Liver (tissue), 9 donors: ENCODE results near the gene PANK1. TPM values are rescaled to one million over a fixed set of nuclear protein-coding genes. Genes with fewer than 3 reads are reported as not detected.

Experiments used
- DNase-seq: peaks from one replicate; pipeline ENCODE4 v3.0.0-alpha.2; 2017; ENCODE audit warnings: low spot score
- H3K27ac ChIP-seq, 2 donors: one replicate each; pipeline ENCODE4 v1.7.0; 2013; ENCODE audit warnings: inconsistent platforms in 2 of 2, low read length in 2 of 2, control low read depth in 1 of 2, low read depth in 1 of 2, mild to moderate bottlenecking in 1 of 2
- H3K27me3 ChIP-seq, 4 donors: one replicate each; pipeline versions ENCODE4 v1.6.1 to v1.7.0; 2013; ENCODE audit warnings: low read length in 3 of 4, inconsistent platforms in 1 of 4, mild to moderate bottlenecking in 1 of 4, moderate library complexity in 1 of 4; ENCODE audit not compliant: control insufficient read depth in 4 of 4, insufficient read depth in 4 of 4
- H3K36me3 ChIP-seq, 4 donors: one replicate each; pipeline versions ENCODE4 v1.6.1 to v1.7.0; 2013; ENCODE audit warnings: low read length in 3 of 4, mild to moderate bottlenecking in 3 of 4, low read depth in 1 of 4, moderate library complexity in 1 of 4; ENCODE audit not compliant: control insufficient read depth in 4 of 4, insufficient read depth in 3 of 4
- H3K4me1 ChIP-seq, 4 donors: one replicate each; pipeline versions ENCODE4 v1.6.1 to v1.7.0; 2013; ENCODE audit warnings: low read length in 3 of 4, mild to moderate bottlenecking in 3 of 4, moderate library complexity in 1 of 4; ENCODE audit not compliant: control insufficient read depth in 4 of 4, insufficient read depth in 4 of 4
- H3K4me3 ChIP-seq, 3 donors: one replicate each; pipeline versions ENCODE4 v1.6.1 to v1.7.0; 2013; ENCODE audit warnings: low read length in 3 of 3, control low read depth in 1 of 3, low read depth in 1 of 3, mild to moderate bottlenecking in 1 of 3
- H3K9ac ChIP-seq, 2 donors: one replicate each; pipeline ENCODE4 v1.7.0; 2013; ENCODE audit warnings: low read length in 2 of 2, mild to moderate bottlenecking in 2 of 2, moderate library complexity in 2 of 2, control low read depth in 1 of 2, low read depth in 1 of 2
- H3K9me3 ChIP-seq, 4 donors: one replicate each; pipeline versions ENCODE4 v1.6.1 to v1.7.0; 2013; ENCODE audit warnings: low read length in 3 of 4; ENCODE audit not compliant: control insufficient read depth in 4 of 4
- CTCF ChIP-seq: fragments of 150-350 bp; IDR thresholded peaks from 2 replicates; pipeline ENCODE4 v1.5.1; 2017; ENCODE audit warnings: improper control_type of control experiment, low read depth, low read length; ENCODE audit not compliant: missing input control
- EGR1 ChIP-seq, 2 donors: IDR thresholded peaks; 2 replicates each; pipeline ENCODE4 v1.6.1; 2016 to 2018; ENCODE audit warnings: antibody characterized with exemption in 2 of 2, low read depth in 2 of 2
- FOXA1 ChIP-seq: IDR thresholded peaks from 2 replicates; pipeline ENCODE4 v1.6.1; 2016; ENCODE audit warnings: antibody characterized with exemption
- GABPA ChIP-seq, 2 donors: IDR thresholded peaks in 1 of 2; conservative IDR thresholded peaks in 1 of 2; 2 replicates each; pipeline ENCODE4 v1.6.1; 2016; ENCODE audit warnings: antibody characterized with exemption in 2 of 2, mild to moderate bottlenecking in 1 of 2, moderate library complexity in 1 of 2
- HNF4A ChIP-seq, 2 donors: conservative IDR thresholded peaks; 2 replicates each; pipeline ENCODE4 v1.6.1; 2016; ENCODE audit warnings: antibody characterized with exemption in 2 of 2, mild to moderate bottlenecking in 2 of 2
- HNF4G ChIP-seq: IDR thresholded peaks from 2 replicates; pipeline ENCODE4 v1.6.1; 2016; ENCODE audit warnings: antibody characterized with exemption
- JUND ChIP-seq, 2 donors: IDR thresholded peaks; 2 replicates each; pipeline ENCODE4 v1.6.1; 2016; ENCODE audit warnings: antibody characterized with exemption in 2 of 2
- MAX ChIP-seq: IDR thresholded peaks from 2 replicates; pipeline ENCODE4 v1.6.1; 2016; ENCODE audit warnings: antibody characterized with exemption
- NR2F2 ChIP-seq: IDR thresholded peaks from 2 replicates; pipeline ENCODE4 v1.6.1; 2016; ENCODE audit warnings: antibody characterized with exemption
- RAD21 ChIP-seq, 2 donors: IDR thresholded peaks; 2 replicates each; pipeline ENCODE4 v1.6.1; 2016; ENCODE audit warnings: antibody characterized with exemption in 2 of 2, mild to moderate bottlenecking in 2 of 2
- REST ChIP-seq: IDR thresholded peaks from 2 replicates; pipeline ENCODE4 v1.6.1; 2016; ENCODE audit warnings: antibody characterized with exemption, mild to moderate bottlenecking
- RXRA ChIP-seq, 2 donors: IDR thresholded peaks; 2 replicates each; pipeline ENCODE4 v1.6.1; 2017 to 2018; ENCODE audit warnings: antibody characterized with exemption in 2 of 2, mild to moderate bottlenecking in 1 of 2
- SP1 ChIP-seq: IDR thresholded peaks from 2 replicates; pipeline ENCODE4 v1.6.1; 2018; ENCODE audit warnings: antibody characterized with exemption, mild to moderate bottlenecking
- TAF1 ChIP-seq: conservative IDR thresholded peaks from 2 replicates; pipeline ENCODE4 v1.6.1; 2016; ENCODE audit warnings: antibody characterized with exemption, mild to moderate bottlenecking
- YY1 ChIP-seq: IDR thresholded peaks from 2 replicates; pipeline ENCODE4 v1.6.1; 2016; ENCODE audit warnings: antibody characterized with exemption, mild to moderate bottlenecking
- ZBTB33 ChIP-seq: IDR thresholded peaks from 2 replicates; pipeline ENCODE4 v1.6.1; 2016; ENCODE audit warnings: antibody characterized with exemption
- WGBS: extraction: QIAGEN DNeasy Blood & Tissue Kit; methylation state at CpG from one replicate; pipeline ENCODE4 v1.1.7; 2013; 5-methylcytosine and 5-hydroxymethylcytosine counted together
- polyA plus RNA-seq, 2 donors: library from polyadenylated mRNA; stranded (reverse) in 1 of 2; unstranded in 1 of 2; fragments of 200-250 nt in 1 of 2; fragments of >200 nt in 1 of 2; fragmentation: Nextera tagmentation in 1 of 2; extraction: Ambion mirVana in 1 of 2; gene quantifications; one replicate each; pipeline versions ENCODE4 v1.2.1 to v1.2.3, GENCODE V29; 2013 to 2015
- total RNA-seq, 2 donors: library from RNA; depleted of rRNA; stranded (reverse); fragments of >200 nt; gene quantifications; one replicate each; pipeline ENCODE4 v1.2.3, GENCODE V29; 2014
- donor health status: healthy.
- donor health status: healthy.
- donor health status: healthy.
- donor health status: healthy.
- donor health status: healthy.

PANK1 gene
- total and polyA plus RNA-seq, 4 donors: 30.0 to 105 (median 44.7) TPM

- no peaks in the 10 kb centered on the region for H3K27me3 ChIP-seq
- H3K27ac ChIP-seq: no peak overlapping the region
- DNase-seq: no peak
- H3K9me3 ChIP-seq: no peaks in the 10 kb centered on the region
- H3K4me1 ChIP-seq: peaks cover 6 to 11% (median 10%) of the 10 kb centered on the region in 4 donors
- no peak overlapping the region for H3K9ac ChIP-seq
- H3K36me3 ChIP-seq: no peaks in the 10 kb centered on the region
- peak overlapping the region; percentile 45 to 60 (median 46) for H3K4me3 ChIP-seq
- WGBS: 14% methylated on average over 16 of the region's 16 CpGs
- TF ChIP-seq TAF1 (no peak), HNF4A (conservative IDR thresholded peaks at IDR 0.05) (peak in 1 of 2 donors; percentile 55)
Measured at GRCh38 chr10:89536013-89536354, 109.1 kb downstream of the PANK1 start.

GRCh38 chr10:89535171-89536012 is 109.7 kb downstream of the PANK1 start, which contains the start of gene SLC16A12:
SLC16A12 (minus strand) TSS chr10:89535594; CDS start chr10:89462578, 73,016 bp downstream.
- DNase-seq: peak; percentile 43
- H3K27ac ChIP-seq: no peak within 1 kb of the TSS
- no peaks in the 10 kb centered on the region for H3K27me3 ChIP-seq
- no peak within 1 kb of the TSS for H3K9ac ChIP-seq
- no peaks in the 10 kb centered on the region for H3K9me3 ChIP-seq
- WGBS: 3% methylated on average over 87 of the region's 87 CpGs
- H3K36me3 ChIP-seq: no peaks in the 10 kb centered on the region
- peaks cover 6 to 11% (median 10%) of the 10 kb centered on the region in 4 donors for H3K4me1 ChIP-seq
- TF ChIP-seq SP1 (no peak), RAD21 (IDR thresholded peaks at IDR 0.05) (no peak), GABPA (IDR thresholded peaks at IDR 0.05 in 1 of 2, conservative IDR thresholded peaks at IDR 0.05 in 1 of 2) (no peak), RXRA (IDR thresholded peaks at IDR 0.05) (no peak), ZBTB33 (no peak), FOXA1 (no peak), REST (no peak), MAX (no peak), TAF1 (no peak), YY1 (no peak)
- peak within 1 kb of the TSS; percentile 45 to 60 (median 46) for H3K4me3 ChIP-seq

- TF ChIP-seq HNF4G (no peak), JUND (IDR thresholded peaks at IDR 0.05) (no peak), CTCF (no peak), ZBTB33 (no peak), EGR1 (IDR thresholded peaks at IDR 0.05; ENCODE audit: low read depth in 2 of 2) (no peak), YY1 (no peak), NR2F2 (no peak), FOXA1 (no peak)
- no peaks in the 10 kb centered on the region for H3K36me3 ChIP-seq
- DNase-seq: no peak
- H3K27me3 ChIP-seq: no peaks in the 10 kb centered on the region
- H3K9ac ChIP-seq: no peak overlapping the region
- H3K4me3 ChIP-seq: peak overlapping the region in 2 of 3 donors; percentile 46 to 60
- H3K4me1 ChIP-seq: peaks cover 6 to 11% (median 10%) of the 10 kb centered on the region in 4 donors
- H3K9me3 ChIP-seq: no peaks in the 10 kb centered on the region
- WGBS: 19% methylated on average over 8 of the region's 8 CpGs
- no peak overlapping the region for H3K27ac ChIP-seq
Measured at GRCh38 chr10:89534826-89535166, 110.2 kb downstream of the PANK1 start.
